SK-N-SH treated with all-trans-retinoic acid at 6 μM for 48 hours (cell line): ENCODE data around the gene FAM114A2.

Experiments used
- ATAC-seq: fragments of 200-7000 bp; cut with Tn5 transposase; 3 replicates; pipeline ENCODE4 v1.9.1; 2020; ENCODE audit warnings: mild to moderate bottlenecking, moderate library complexity
- ARNTL ChIP-seq: fragments of 450-650 bp; formaldehyde crosslinking; IDR thresholded peaks from 2 replicates; pipeline ENCODE4 v1.5.0; 2020; ENCODE audit warnings: low read depth, mild to moderate bottlenecking, moderate library complexity, borderline replicate concordance
- CSDC2 ChIP-seq: fragments of 250-450 bp; sonication (Bioruptor Pico); IDR thresholded peaks from 2 replicates; pipeline ENCODE4 v1.5.0; 2020; ENCODE audit warnings: mild to moderate bottlenecking, moderate library complexity
- ESRRG ChIP-seq: fragments of 250-450 bp; sonication (Bioruptor Pico); IDR thresholded peaks from 2 replicates; pipeline ENCODE4 v1.6.1; 2021; ENCODE audit warnings: mild to moderate bottlenecking
- GLIS3 ChIP-seq: fragments of 250-450 bp; sonication (Bioruptor Pico); IDR thresholded peaks from 2 replicates; pipeline ENCODE4 v1.5.0; 2020; ENCODE audit warnings: mild to moderate bottlenecking, moderate library complexity
- ISL1 ChIP-seq: fragments of 250-450 bp; sonication (Bioruptor Pico); IDR thresholded peaks from 2 replicates; pipeline ENCODE4 v2.1.2; 2022; ENCODE audit warnings: mild to moderate bottlenecking, moderate library complexity
- OSR1 ChIP-seq: fragments of 250-450 bp; sonication (Bioruptor Pico); IDR thresholded peaks from 2 replicates; pipeline ENCODE4 v1.8.0; 2022; ENCODE audit warnings: moderate library complexity, mild to moderate bottlenecking, inconsistent platforms
- PATZ1 ChIP-seq: fragments of 250-450 bp; sonication (Bioruptor Pico); IDR thresholded peaks from 2 replicates; pipeline ENCODE4 v1.8.0; 2020; ENCODE audit warnings: mild to moderate bottlenecking, moderate library complexity, borderline replicate concordance
- PPARA ChIP-seq: fragments of 250-450 bp; sonication (Bioruptor Pico); IDR thresholded peaks from 2 replicates; pipeline ENCODE4 v1.5.0; 2020; ENCODE audit warnings: mild to moderate bottlenecking, borderline replicate concordance
- RARB ChIP-seq: fragments of 250-450 bp; sonication (Bioruptor Pico); IDR thresholded peaks from 2 replicates; pipeline ENCODE4 v1.8.0; 2021; ENCODE audit warnings: mild to moderate bottlenecking, moderate library complexity
- TCF4 ChIP-seq: fragments of 250-450 bp; sonication (Bioruptor Pico); IDR thresholded peaks from 2 replicates; pipeline ENCODE4 v1.8.0; 2021; ENCODE audit warnings: mild to moderate bottlenecking, moderate library complexity, borderline replicate concordance
- TOX ChIP-seq: fragments of 250-450 bp; sonication (Bioruptor Pico); IDR thresholded peaks from 2 replicates; pipeline ENCODE4 v1.8.0; 2021; ENCODE audit warnings: mild to moderate bottlenecking, moderate library complexity, borderline replicate concordance
- ZC3H10 ChIP-seq: fragments of 250-450 bp; sonication (Bioruptor Pico); IDR thresholded peaks from 2 replicates; pipeline ENCODE4 v1.5.1; 2021; ENCODE audit warnings: mild to moderate bottlenecking, moderate library complexity
- ZFP3 ChIP-seq: fragments of 250-450 bp; sonication (Bioruptor Pico); IDR thresholded peaks from 2 replicates; pipeline ENCODE4 v1.5.0; 2020; ENCODE audit warnings: mild to moderate bottlenecking, moderate library complexity
- ZFP30 ChIP-seq: fragments of 450-650 bp; formaldehyde crosslinking; IDR thresholded peaks from 2 replicates; pipeline ENCODE4 v1.5.0; 2022; ENCODE audit warnings: mild to moderate bottlenecking, moderate library complexity
- ZNF565 ChIP-seq: fragments of 450-650 bp; formaldehyde crosslinking; conservative IDR thresholded peaks from 2 replicates; pipeline ENCODE4 v1.5.0; 2020; ENCODE audit warnings: low read depth, mild to moderate bottlenecking, moderate library complexity
- ZNF70 ChIP-seq: fragments of 450-650 bp; formaldehyde crosslinking; IDR thresholded peaks from 2 replicates; pipeline ENCODE4 v1.5.0; 2020; ENCODE audit warnings: mild to moderate bottlenecking, moderate library complexity
- ZNF8 ChIP-seq: fragments of 450-650 bp; formaldehyde crosslinking; IDR thresholded peaks from 2 replicates; pipeline ENCODE4 v1.5.0; 2020; ENCODE audit warnings: mild to moderate bottlenecking, moderate library complexity
- TF ChIP-seq, protein P1 (sequence below): fragments of 250-450 bp; sonication (Bioruptor Pico); IDR thresholded peaks from 2 replicates; pipeline ENCODE4 v1.5.1; 2020; ENCODE audit warnings: low read depth, mild to moderate bottlenecking, moderate library complexity
- TF ChIP-seq, protein P2 (sequence below): fragments of 250-450 bp; sonication (Bioruptor Pico); IDR thresholded peaks from 2 replicates; pipeline ENCODE4 v1.5.1; 2021; ENCODE audit warnings: mild to moderate bottlenecking, moderate library complexity
- TF ChIP-seq, protein P3 (sequence below): fragments of 250-450 bp; sonication (Bioruptor Pico); IDR thresholded peaks from 2 replicates; pipeline ENCODE4 v1.5.0; 2020; ENCODE audit warnings: mild to moderate bottlenecking, moderate library complexity
- TF ChIP-seq, protein P4 (sequence below): fragments of 250-450 bp; sonication (Bioruptor Pico); IDR thresholded peaks from 2 replicates; pipeline ENCODE4 v1.8.0; 2021; ENCODE audit warnings: low read depth, mild to moderate bottlenecking, moderate library complexity, borderline replicate concordance

The FAM114A2 gene

DNA sequence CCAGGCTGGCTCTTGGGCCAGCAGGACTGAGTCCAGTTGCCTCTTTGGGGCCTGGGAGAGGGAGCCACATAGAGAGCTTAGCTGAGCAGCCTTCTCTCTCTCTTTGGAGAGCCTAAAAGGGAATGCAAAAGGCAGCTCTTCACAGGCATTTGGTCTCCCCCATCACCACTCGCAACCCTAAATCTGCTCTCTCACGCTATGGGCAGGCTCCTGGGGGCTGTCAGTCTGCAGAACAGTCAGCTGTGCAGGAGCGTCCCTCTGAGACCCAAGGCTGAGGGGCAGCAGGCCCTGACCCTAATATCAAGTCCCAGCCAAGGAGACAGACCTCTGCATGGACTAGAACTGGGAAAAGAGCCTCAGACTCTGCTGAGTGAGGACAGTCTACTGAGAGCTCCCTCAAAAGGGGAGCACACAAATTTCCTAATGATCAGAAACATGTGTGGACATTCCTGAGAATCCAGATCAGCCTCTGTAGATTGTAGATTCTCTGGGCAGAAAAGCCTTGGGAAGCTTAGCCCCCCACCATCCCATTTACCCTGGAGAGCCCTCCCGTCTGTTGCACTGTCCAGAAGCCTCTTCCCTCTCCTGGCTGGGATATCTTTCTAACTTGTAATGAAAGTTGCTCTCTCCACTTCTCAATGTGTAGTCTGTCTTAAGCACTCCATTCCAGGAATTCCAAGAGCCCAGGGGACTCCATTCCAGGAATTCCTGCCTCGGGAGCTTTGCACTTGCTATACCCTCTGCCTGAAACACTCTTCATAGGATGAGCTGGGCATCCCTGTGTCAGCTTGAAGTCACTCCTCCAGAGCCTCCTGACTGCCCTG, 79.4 kb downstream of the FAM114A2 start:
- peak; percentile 92 for ATAC-seq
- no peak for TF ChIP-seq RARB (CRISPR knock-in tag)
- peak; percentile 45; the same call in 1 of the 2 replicates for TF ChIP-seq ISL1 (CRISPR knock-in tag)

DNA sequence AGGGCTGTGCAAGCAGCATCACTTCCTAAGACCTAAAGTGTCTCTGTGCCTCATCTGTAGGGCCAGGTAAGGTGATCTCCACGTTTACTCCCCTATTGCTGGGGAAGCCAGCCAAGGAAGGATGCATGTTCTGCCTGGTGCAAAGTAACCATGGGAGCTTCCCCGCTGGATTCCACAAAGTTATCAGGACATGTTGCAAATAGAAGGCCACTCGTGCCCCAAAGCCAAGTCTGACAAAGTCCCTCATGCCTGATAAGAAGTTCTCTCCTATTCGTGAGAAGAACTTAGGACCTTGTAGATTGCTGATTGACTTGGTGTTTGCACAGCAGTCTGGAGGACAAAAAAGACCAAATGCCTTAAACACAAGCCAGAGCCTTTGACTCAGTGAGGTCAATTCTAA, 81.5 kb downstream of the FAM114A2 start:
- no peak for ATAC-seq
- TF ChIP-seq ESRRG (no peak), ZNF8 (CRISPR knock-in tag) (no peak), CSDC2 (CRISPR knock-in tag) (no peak), ZFP3 (CRISPR knock-in tag) (no peak), ZFP30 (CRISPR knock-in tag) (no peak), ISL1 (CRISPR knock-in tag) (no peak), ZC3H10 (CRISPR knock-in tag) (no peak), OSR1 (CRISPR knock-in tag) (no peak), ARNTL (no peak), ZNF70 (no peak), PPARA (CRISPR knock-in tag) (no peak)
- TF ChIP-seq, protein P1, sequence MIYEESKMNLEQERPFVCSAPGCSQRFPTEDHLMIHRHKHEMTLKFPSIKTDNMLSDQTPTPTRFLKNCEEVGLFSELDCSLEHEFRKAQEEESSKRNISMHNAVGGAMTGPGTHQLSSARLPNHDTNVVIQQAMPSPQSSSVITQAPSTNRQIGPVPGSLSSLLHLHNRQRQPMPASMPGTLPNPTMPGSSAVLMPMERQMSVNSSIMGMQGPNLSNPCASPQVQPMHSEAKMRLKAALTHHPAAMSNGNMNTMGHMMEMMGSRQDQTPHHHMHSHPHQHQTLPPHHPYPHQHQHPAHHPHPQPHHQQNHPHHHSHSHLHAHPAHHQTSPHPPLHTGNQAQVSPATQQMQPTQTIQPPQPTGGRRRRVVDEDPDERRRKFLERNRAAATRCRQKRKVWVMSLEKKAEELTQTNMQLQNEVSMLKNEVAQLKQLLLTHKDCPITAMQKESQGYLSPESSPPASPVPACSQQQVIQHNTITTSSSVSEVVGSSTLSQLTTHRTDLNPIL (CRISPR knock-in tag) = no peak
- TF ChIP-seq, protein P2, sequence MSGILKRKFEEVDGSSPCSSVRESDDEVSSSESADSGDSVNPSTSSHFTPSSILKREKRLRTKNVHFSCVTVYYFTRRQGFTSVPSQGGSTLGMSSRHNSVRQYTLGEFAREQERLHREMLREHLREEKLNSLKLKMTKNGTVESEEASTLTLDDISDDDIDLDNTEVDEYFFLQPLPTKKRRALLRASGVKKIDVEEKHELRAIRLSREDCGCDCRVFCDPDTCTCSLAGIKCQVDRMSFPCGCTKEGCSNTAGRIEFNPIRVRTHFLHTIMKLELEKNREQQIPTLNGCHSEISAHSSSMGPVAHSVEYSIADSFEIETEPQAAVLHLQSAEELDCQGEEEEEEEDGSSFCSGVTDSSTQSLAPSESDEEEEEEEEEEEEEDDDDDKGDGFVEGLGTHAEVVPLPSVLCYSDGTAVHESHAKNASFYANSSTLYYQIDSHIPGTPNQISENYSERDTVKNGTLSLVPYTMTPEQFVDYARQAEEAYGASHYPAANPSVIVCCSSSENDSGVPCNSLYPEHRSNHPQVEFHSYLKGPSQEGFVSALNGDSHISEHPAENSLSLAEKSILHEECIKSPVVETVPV = no peak

DNA sequence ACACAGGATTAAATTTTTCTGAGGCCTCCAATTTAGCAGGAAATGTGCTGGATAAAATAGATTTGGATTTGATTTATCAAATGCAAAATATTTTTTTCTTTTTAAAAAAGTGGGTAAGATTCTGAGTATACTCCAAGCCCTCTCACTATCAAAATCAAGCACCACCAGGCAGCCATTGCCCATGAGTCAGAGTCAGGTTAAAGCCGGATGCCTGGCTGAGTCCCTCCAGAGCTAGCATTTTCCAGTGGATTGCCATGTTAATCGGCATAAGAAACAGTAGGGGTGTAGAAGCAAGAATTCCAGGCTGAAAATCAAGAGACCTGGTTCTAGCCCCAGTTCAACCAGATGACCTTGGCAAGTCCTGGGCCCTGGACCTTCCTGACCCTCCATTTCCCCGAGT, 85.3 kb downstream of the FAM114A2 start:
- ATAC-seq = peak; percentile 72
- no peak for TF ChIP-seq PPARA (CRISPR knock-in tag)
- TF ChIP-seq, protein P1 (CRISPR knock-in tag) = no peak
- TF ChIP-seq TOX (CRISPR knock-in tag) = no peak
- no peak for TF ChIP-seq PATZ1 (CRISPR knock-in tag)
- TF ChIP-seq ZFP3 (CRISPR knock-in tag) = no peak
- TF ChIP-seq RARB (CRISPR knock-in tag) = no peak
- TF ChIP-seq ZNF565 (CRISPR knock-in tag) = no peak
- no peak for TF ChIP-seq TCF4 (CRISPR knock-in tag)

DNA sequence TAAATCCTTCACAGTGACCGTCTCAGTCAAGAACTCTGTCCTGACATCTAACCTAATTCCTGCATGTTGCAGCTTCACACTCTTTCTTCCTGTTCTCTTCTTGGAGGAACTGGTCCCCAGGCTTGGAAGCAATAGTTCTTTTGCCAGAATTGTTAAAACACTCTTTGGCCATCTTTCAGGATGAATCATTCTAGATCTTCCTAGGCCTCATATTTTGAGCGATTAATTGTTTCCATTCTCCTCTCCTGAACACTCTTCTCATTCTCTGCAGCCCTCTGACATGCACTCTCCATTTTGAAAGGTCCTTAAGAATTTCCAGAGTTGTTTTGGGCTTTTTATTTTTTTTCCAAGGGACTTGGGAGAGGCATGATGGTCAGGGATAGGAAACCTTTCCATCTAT, 85.8 kb downstream of the FAM114A2 start:
- TF ChIP-seq ISL1 (CRISPR knock-in tag) (no peak), RARB (CRISPR knock-in tag) (no peak), ZC3H10 (CRISPR knock-in tag) (no peak), GLIS3 (no peak), TCF4 (CRISPR knock-in tag) (no peak), PPARA (CRISPR knock-in tag) (no peak), ARNTL (no peak), CSDC2 (CRISPR knock-in tag) (no peak), PATZ1 (CRISPR knock-in tag) (no peak), ZFP30 (CRISPR knock-in tag) (no peak)
- TF ChIP-seq, protein P3, sequence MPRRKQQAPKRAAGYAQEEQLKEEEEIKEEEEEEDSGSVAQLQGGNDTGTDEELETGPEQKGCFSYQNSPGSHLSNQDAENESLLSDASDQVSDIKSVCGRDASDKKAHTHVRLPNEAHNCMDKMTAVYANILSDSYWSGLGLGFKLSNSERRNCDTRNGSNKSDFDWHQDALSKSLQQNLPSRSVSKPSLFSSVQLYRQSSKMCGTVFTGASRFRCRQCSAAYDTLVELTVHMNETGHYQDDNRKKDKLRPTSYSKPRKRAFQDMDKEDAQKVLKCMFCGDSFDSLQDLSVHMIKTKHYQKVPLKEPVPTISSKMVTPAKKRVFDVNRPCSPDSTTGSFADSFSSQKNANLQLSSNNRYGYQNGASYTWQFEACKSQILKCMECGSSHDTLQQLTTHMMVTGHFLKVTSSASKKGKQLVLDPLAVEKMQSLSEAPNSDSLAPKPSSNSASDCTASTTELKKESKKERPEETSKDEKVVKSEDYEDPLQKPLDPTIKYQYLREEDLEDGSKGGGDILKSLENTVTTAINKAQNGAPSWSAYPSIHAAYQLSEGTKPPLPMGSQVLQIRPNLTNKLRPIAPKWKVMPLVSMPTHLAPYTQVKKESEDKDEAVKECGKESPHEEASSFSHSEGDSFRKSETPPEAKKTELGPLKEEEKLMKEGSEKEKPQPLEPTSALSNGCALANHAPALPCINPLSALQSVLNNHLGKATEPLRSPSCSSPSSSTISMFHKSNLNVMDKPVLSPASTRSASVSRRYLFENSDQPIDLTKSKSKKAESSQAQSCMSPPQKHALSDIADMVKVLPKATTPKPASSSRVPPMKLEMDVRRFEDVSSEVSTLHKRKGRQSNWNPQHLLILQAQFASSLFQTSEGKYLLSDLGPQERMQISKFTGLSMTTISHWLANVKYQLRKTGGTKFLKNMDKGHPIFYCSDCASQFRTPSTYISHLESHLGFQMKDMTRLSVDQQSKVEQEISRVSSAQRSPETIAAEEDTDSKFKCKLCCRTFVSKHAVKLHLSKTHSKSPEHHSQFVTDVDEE (CRISPR knock-in tag) = no peak
- TF ChIP-seq, protein P4, sequence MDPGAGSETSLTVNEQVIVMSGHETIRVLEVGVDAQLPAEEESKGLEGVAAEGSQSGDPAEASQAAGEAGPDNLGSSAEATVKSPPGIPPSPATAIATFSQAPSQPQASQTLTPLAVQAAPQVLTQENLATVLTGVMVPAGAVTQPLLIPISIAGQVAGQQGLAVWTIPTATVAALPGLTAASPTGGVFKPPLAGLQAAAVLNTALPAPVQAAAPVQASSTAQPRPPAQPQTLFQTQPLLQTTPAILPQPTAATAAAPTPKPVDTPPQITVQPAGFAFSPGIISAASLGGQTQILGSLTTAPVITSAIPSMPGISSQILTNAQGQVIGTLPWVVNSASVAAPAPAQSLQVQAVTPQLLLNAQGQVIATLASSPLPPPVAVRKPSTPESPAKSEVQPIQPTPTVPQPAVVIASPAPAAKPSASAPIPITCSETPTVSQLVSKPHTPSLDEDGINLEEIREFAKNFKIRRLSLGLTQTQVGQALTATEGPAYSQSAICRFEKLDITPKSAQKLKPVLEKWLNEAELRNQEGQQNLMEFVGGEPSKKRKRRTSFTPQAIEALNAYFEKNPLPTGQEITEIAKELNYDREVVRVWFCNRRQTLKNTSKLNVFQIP (CRISPR knock-in tag) = no peak
- peak; percentile 84 for ATAC-seq
